ENCODE data around the gene PSMD14. TPM values are rescaled to one million over a fixed set of nuclear protein-coding genes. Genes with fewer than 3 reads are reported as not detected.

PSMD14 gene
- total and polyA plus RNA-seq, 2 of the 8 experiments (the other 6 are each of a cell fraction or from before 2014, with no cell fraction given), result 53.9 to 88.7 TPM

DNA sequence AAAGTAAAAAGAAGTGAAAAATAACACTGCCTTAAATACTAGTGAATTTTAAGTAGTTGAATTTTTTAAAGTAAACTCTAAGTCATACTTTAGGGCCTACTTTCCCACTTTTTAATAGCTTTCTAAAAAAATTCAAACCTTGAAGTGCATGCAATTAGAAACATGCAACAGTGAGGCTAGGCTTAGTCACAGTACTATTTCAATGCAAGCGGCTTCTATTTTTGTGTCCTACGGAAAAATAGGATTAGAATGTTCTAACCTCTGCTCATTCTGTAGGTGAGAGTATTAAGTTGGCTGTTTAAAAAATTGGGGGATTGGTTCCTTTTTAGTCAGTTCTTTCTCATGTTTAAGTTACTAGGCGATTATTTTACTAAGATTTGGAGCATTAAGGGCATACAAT, 39.1 kb upstream of the PSMD14 start:
- Histone ChIP-seq H2BK5ac (ENCODE audit: low read depth, low read length) (no peak overlapping the region), H2AFZ (ENCODE audit: low read length) (no peak overlapping the region), H4K5ac (ENCODE audit: insufficient read length, low read depth, low read length) (no peak overlapping the region), H3K4ac (replicated peaks; ENCODE audit: insufficient read length, low read depth, low read length) (no peak overlapping the region), H3K79me1 (ENCODE audit: low read depth, low read length) (no peaks in the 10 kb centered on the region), H3K14ac (ENCODE audit: insufficient read length) (no peak overlapping the region), H3K79me2 (ENCODE audit: control insufficient read depth in 1 of 2, insufficient read depth in 2 of 2, low read length in 2 of 2) (no peaks in the 10 kb centered on the region), H2BK120ac (replicated peaks; ENCODE audit: low read depth, low read length) (no peak overlapping the region), H3K36me3 (ENCODE audit: control insufficient read depth in 2 of 4, insufficient read depth in 4 of 4, low read length in 3 of 4) (no peaks in the 10 kb centered on the region), H4K20me1 (replicated peaks in 1 of 2; ENCODE audit: control insufficient read depth in 1 of 2, insufficient read depth in 2 of 2, low read length in 2 of 2) (no peaks in the 10 kb centered on the region), H3K56ac (replicated peaks; ENCODE audit: insufficient read length, low read depth, low read length) (no peak overlapping the region), H2AK5ac (ENCODE audit: low read depth, low read length) (no peak overlapping the region), H3K4me3 (ENCODE audit: extremely low read depth in 1 of 4, insufficient read depth in 2 of 4, low read depth in 3 of 4, low read length in 4 of 4) (no peak overlapping the region), H3K18ac (ENCODE audit: extremely low read depth, low read length) (no peak overlapping the region), H3K23ac (ENCODE audit: insufficient read length) (no peak overlapping the region), H3K4me2 (ENCODE audit: insufficient read depth in 1 of 2, low read depth in 2 of 2, low read length in 2 of 2) (no peak overlapping the region), H3K27me3 (replicated peaks in 1 of 4; ENCODE audit: control insufficient read depth in 3 of 4, extremely low read depth in 1 of 4, insufficient read depth in 3 of 4, low read length in 3 of 4) (no peaks in the 10 kb centered on the region), H3K9ac (replicated peaks in 1 of 4; ENCODE audit: extremely low read depth in 1 of 4, low read depth in 3 of 4, low read length in 3 of 4) (no peak overlapping the region), H2BK20ac (ENCODE audit: low read length) (no peak overlapping the region), H2BK15ac (ENCODE audit: low read length) (no peak overlapping the region), H4K8ac (ENCODE audit: extremely low read depth, insufficient read depth, low read length) (no peak overlapping the region), H3K23me2 (ENCODE audit: low read depth, low read length) (no peaks in the 10 kb centered on the region), H2BK12ac (ENCODE audit: low read depth, low read length) (no peak overlapping the region), H3K9me3 (ENCODE audit: insufficient read depth in 2 of 2, low read depth in 1 of 2, low read length in 1 of 2) (peaks cover 4 to 13% of the 10 kb centered on the region in 2 experiments; a peak in 3 of 4 replicates), H3K27ac (ENCODE audit: low read depth, low read length) (no peak overlapping the region), H3K4me1 (replicated peaks in 1 of 4; ENCODE audit: control insufficient read depth in 3 of 4, insufficient read depth in 4 of 4, low read length in 3 of 4) (no peaks in the 10 kb centered on the region), H4K91ac (replicated peaks; ENCODE audit: insufficient read length, low read length) (no peak overlapping the region)
- FAIRE-seq, result no peak
- CTCF ChIA-PET (ENCODE audit: partially characterized antibody), result interaction anchor here (1.0 kb wide), 1 partner anchor 206 kb away, joined by 3 read pairs; no protein-coding TSS in a partner anchor
- TF ChIP-seq SP2 (IDR thresholded peaks at IDR 0.05; ENCODE audit: low read length) (no peak), CBX8 (IDR thresholded peaks at IDR 0.05; ENCODE audit: borderline replicate concordance, low read depth, low read length) (no peak), GABPA (IDR thresholded peaks at IDR 0.05; ENCODE audit: borderline replicate concordance, insufficient read depth, low read length) (no peak), POLR2A (IDR thresholded peaks at IDR 0.05; ENCODE audit: control extremely low read depth in 1 of 2, low read depth in 2 of 2, low read length in 2 of 2) (no peak), HDAC2 (IDR thresholded peaks at IDR 0.05; ENCODE audit: borderline replicate concordance in 1 of 2, low read depth in 2 of 2, low read length in 2 of 2) (no peak), POLR2AphosphoS5 (IDR thresholded peaks at IDR 0.05; ENCODE audit: low read depth, low read length) (no peak), RBBP5 (IDR thresholded peaks at IDR 0.05; ENCODE audit: borderline replicate concordance, low read depth, low read length) (no peak), KDM5A (IDR thresholded peaks at IDR 0.05; ENCODE audit: low read length) (no peak)
- TF ChIP-seq, protein P1, sequence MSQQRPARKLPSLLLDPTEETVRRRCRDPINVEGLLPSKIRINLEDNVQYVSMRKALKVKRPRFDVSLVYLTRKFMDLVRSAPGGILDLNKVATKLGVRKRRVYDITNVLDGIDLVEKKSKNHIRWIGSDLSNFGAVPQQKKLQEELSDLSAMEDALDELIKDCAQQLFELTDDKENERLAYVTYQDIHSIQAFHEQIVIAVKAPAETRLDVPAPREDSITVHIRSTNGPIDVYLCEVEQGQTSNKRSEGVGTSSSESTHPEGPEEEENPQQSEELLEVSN (IDR thresholded peaks at IDR 0.05), result no peak
- 93% methylated on average over 3 of the region's 3 CpGs; no CpG with 5 or more reads in 1 of the 2 experiments for WGBS, 2 experiments (ENCODE audit: extremely low coverage in 1 of 2, insufficient coverage in 1 of 2, insufficient read length in 1 of 2, insufficient replicate concordance in 2 of 2, low coverage in 1 of 2, low lambda C conversion rate in 2 of 2, missing lambda C conversion rate in 1 of 2)
- POLR2A ChIA-PET (ENCODE audit: partially characterized antibody), result no interaction called here
- DNase-seq (ENCODE audit: low read depth in 1 of 2, low spot score in 2 of 2), result no peak

Measured in H1 (cell line).